ENCODE results near the gene SPRED2.

The SPRED2 gene

GRCh38 chr2:65297544-65297943, 134.9 kb downstream of the SPRED2 start:
- TF ChIP-seq, protein P1, sequence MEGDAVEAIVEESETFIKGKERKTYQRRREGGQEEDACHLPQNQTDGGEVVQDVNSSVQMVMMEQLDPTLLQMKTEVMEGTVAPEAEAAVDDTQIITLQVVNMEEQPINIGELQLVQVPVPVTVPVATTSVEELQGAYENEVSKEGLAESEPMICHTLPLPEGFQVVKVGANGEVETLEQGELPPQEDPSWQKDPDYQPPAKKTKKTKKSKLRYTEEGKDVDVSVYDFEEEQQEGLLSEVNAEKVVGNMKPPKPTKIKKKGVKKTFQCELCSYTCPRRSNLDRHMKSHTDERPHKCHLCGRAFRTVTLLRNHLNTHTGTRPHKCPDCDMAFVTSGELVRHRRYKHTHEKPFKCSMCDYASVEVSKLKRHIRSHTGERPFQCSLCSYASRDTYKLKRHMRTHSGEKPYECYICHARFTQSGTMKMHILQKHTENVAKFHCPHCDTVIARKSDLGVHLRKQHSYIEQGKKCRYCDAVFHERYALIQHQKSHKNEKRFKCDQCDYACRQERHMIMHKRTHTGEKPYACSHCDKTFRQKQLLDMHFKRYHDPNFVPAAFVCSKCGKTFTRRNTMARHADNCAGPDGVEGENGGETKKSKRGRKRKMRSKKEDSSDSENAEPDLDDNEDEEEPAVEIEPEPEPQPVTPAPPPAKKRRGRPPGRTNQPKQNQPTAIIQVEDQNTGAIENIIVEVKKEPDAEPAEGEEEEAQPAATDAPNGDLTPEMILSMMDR (IDR thresholded peaks at IDR 0.05; ENCODE audit: low read length, missing control alignments) = no peak
- no peak overlapping the region for H3K4me3 ChIP-seq (replicated peaks; ENCODE audit: low read depth, low read length)
- no peak for DNase-seq (ENCODE audit: low read depth)

DNA sequence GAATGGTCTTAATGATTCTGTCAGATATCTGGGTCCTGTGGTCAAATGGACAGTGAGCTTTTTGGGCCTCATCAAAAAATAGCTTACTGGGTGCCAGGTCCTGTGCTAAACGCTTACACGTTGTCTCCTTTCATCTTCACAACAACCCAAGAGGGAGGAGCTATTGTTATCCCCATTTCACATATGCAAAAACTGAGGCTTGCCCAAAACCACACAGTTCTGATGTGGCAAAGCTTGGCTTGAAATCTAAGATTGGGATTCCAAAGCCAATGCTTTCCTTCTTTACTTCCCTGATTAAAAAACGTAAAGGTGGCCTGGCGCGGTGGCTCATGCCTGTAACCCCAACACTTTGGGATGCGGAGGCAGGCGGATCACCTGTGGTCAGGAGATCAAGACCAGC, 135.4 kb downstream of the SPRED2 start:
- TF ChIP-seq, protein P1 (IDR thresholded peaks at IDR 0.05; ENCODE audit: low read length, missing control alignments) = no peak
- no peak for DNase-seq (ENCODE audit: low read depth)
- H3K4me3 ChIP-seq (replicated peaks; ENCODE audit: low read depth, low read length) = no peak overlapping the region

DNA sequence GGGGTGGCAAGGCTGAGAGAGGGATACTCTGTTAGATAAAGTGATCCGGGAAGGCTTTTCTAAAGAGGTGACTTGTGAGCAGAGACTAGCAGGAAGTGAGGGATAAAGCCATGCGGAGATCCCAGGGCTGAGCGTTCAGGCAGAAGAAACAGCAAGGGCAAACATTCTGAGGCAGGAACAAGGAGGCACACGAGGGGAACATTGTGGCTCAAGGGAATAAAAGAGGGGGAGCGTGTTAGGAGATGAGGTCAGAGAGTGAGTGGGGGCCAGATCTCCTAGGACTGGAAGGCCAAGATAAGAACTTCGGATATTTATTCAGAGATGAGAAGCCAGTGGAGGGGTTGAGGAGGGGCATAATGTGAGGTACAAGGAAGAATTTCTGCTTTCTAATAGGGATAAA, 137.7 kb downstream of the SPRED2 start:
- DNase-seq (ENCODE audit: low read depth) = no peak
- H3K4me3 ChIP-seq (replicated peaks; ENCODE audit: low read depth, low read length) = no peak overlapping the region
- TF ChIP-seq, protein P1 (IDR thresholded peaks at IDR 0.05; ENCODE audit: low read length, missing control alignments) = no peak

- DNase-seq (ENCODE audit: low read depth) = no peak
- TF ChIP-seq, protein P1 (IDR thresholded peaks at IDR 0.05; ENCODE audit: low read length, missing control alignments) = no peak
- no peak overlapping the region for H3K4me3 ChIP-seq (replicated peaks; ENCODE audit: low read depth, low read length)
Observed at GRCh38 chr2:65294136-65294535, 138.3 kb downstream of the SPRED2 start.

DNA sequence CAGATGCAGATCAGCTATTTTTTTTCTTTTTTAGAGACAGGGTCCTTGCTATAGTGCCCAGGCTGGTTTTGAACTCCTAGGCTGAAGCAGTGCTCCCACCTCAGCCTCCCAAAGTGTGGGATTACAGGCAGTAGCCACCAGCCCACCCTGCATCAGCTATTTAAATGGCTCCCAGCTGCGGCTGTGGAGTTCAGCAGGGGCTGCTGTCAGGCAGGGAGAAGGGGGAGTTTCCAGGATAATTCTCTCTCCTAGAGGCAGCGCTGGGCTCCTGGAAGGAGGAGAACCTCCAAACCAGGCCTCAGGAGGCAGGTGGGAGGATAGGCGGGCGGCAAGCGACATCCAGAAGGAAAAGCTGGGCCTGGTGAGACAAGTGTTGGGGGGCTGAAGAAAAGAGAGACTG, 139.0 kb downstream of the SPRED2 start:
- DNase-seq (ENCODE audit: low read depth) = no peak
- TF ChIP-seq, protein P1 (IDR thresholded peaks at IDR 0.05; ENCODE audit: low read length, missing control alignments) = no peak
- H3K4me3 ChIP-seq (replicated peaks; ENCODE audit: low read depth, low read length) = no peak overlapping the region

DNA sequence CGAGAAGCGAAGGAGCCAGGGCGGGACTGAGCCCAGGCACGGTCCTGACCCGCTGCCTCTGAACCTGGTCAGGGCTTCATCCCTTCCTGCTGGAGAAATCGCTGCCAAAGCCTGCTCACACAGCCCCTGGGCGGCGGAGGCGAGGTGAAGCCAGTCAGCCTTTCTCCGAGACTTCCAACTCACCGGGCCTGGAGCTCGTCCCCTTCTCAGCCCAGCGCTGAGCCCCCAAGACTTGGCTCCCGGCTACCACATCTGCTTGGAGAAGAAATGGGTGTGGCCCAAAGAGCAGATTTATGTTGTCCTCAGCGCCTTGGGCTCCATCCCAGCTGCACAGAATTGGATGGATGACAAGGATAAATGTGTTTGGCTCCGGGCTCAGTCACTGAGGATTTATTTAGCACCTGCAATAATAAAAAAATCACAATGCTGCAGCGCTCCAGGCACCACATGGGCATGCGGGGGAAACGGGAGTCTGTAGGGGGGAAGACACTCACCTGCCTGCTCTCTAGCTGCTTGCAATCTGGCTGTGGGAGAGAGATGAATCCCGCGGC, 139.9 kb downstream of the SPRED2 start:
- H3K4me3 ChIP-seq (replicated peaks; ENCODE audit: low read depth, low read length) = no peak overlapping the region
- TF ChIP-seq, protein P1 (IDR thresholded peaks at IDR 0.05; ENCODE audit: low read length, missing control alignments) = no peak
- DNase-seq (ENCODE audit: low read depth) = no peak

- no peak for DNase-seq (ENCODE audit: low read depth)
- TF ChIP-seq, protein P1 (IDR thresholded peaks at IDR 0.05; ENCODE audit: low read length, missing control alignments) = no peak
- H3K4me3 ChIP-seq (replicated peaks; ENCODE audit: low read depth, low read length) = no peak overlapping the region
Observed at GRCh38 chr2:65292106-65292400, 140.3 kb downstream of the SPRED2 start.

All from fibroblast of pulmonary artery (primary cell).